Upper lobe of right lung (tissue), 1 donor: Measurements from ENCODE around the gene CENPP. TPM values are rescaled to one million over a fixed set of nuclear protein-coding genes. Genes with fewer than 3 reads are reported as not detected.

ENCODE experiments used
- ATAC-seq: fragments of 200-7000 bp; cut with Tn5 transposase; one replicate; pipeline ENCODE4 v1.9.1; 2020; ENCODE audit warnings: mild to moderate bottlenecking, moderate library complexity
- DNase-seq: peaks from one replicate; pipeline ENCODE4 v3.0.0-alpha.2; 2020
- H3K27ac ChIP-seq: fragments of 200-600 bp; one replicate; pipeline ENCODE4 v1.8.0; 2022
- H3K27me3 ChIP-seq: fragments of 200-600 bp; one replicate; pipeline ENCODE4 v1.8.0; 2022; ENCODE audit warnings: mild to moderate bottlenecking
- H3K36me3 ChIP-seq: fragments of 200-600 bp; one replicate; pipeline ENCODE4 v1.8.0; 2022
- H3K4me1 ChIP-seq: fragments of 200-600 bp; one replicate; pipeline ENCODE4 v1.8.0; 2022
- H3K4me3 ChIP-seq: fragments of 200-600 bp; one replicate; pipeline ENCODE4 v1.8.0; 2022; ENCODE audit warnings: mild to moderate bottlenecking
- H3K9me3 ChIP-seq: fragments of 200-600 bp; one replicate; pipeline ENCODE4 v1.8.0; 2022
- intact Hi-C: fragments of 100-400 bp; cut with DNase I; formaldehyde crosslinking; loops from one replicate; pipeline ENCODE4 v1.11.0; 2022
- total RNA-seq: library from RNA; stranded (reverse); fragmentation: NEBNext Ultra II Directional; extraction: Animal tissue kit (Norgen Biotek cat#: 25700); gene quantifications from one replicate; pipeline ENCODE4 v1.2.1, GENCODE V29; 2021
- TF ChIP-seq, protein P1 (sequence below): fragments of 200-600 bp; IDR thresholded peaks from one replicate; pipeline ENCODE4 v1.8.0; 2022; ENCODE audit warnings: antibody characterized with exemption
- donor health status: DM: no; HTN: yes; CAD: no; lungs with severe emphysema.

Gene CENPP
- total RNA-seq, 1 donor from 2014 or later, result 4.0 TPM

DNA sequence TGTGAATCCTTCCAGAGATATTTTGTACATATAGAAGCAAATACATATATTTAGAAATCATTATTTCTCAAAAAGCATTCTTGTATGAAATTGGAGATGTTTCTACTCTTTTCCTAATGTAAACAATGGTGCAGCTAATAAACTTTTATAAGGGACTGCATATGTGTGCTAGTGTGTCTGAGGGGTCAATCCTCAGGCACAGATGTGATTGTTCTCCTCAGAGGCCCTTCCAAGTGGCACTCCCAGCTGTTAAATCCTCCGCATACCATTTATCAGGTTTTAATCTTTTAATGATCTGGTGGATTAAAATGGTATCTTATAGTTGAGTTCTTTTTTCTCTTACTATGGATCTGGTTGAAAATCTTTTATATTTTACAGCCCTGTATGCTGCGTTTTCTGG lies 104.1 kb downstream of the CENPP start:
- intact Hi-C loops, result loop anchor here (10.0 kb wide), 1 partner anchor 85 kb away; no protein-coding TSS in a partner anchor
- H3K27ac ChIP-seq, result no peak overlapping the region
- no peak overlapping the region for H3K4me3 ChIP-seq
- no peaks in the 10 kb centered on the region for H3K27me3 ChIP-seq
- H3K36me3 ChIP-seq, result no peaks in the 10 kb centered on the region
- H3K9me3 ChIP-seq, result no peaks in the 10 kb centered on the region
- TF ChIP-seq, protein P1, sequence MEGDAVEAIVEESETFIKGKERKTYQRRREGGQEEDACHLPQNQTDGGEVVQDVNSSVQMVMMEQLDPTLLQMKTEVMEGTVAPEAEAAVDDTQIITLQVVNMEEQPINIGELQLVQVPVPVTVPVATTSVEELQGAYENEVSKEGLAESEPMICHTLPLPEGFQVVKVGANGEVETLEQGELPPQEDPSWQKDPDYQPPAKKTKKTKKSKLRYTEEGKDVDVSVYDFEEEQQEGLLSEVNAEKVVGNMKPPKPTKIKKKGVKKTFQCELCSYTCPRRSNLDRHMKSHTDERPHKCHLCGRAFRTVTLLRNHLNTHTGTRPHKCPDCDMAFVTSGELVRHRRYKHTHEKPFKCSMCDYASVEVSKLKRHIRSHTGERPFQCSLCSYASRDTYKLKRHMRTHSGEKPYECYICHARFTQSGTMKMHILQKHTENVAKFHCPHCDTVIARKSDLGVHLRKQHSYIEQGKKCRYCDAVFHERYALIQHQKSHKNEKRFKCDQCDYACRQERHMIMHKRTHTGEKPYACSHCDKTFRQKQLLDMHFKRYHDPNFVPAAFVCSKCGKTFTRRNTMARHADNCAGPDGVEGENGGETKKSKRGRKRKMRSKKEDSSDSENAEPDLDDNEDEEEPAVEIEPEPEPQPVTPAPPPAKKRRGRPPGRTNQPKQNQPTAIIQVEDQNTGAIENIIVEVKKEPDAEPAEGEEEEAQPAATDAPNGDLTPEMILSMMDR, result no peak
- DNase-seq (no peak), ATAC-seq (no peak)
- H3K4me1 ChIP-seq, result peaks cover 4% of the 10 kb centered on the region

DNA sequence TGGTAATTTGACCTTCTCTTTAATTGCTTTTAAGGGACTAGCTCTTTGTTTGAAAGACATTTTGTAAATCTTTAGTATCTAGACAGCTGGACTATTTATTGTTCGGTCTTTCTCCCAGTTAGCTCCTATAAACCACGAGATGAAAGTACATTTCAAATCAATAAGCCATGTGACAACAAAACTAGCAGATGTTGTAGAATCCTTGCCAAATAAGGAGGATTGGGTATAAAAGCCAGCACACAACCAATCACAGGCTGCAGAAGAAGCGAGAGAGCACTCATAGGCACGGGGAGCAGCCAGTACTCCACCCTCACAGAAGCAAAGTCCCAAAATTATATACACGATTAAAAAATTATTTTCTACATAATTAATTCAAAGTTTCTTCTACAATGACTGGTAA lies 106.6 kb downstream of the CENPP start:
- H3K9me3 ChIP-seq, result no peaks in the 10 kb centered on the region
- DNase-seq (no peak), ATAC-seq (no peak)
- H3K4me3 ChIP-seq, result no peak overlapping the region
- intact Hi-C loops, result loop anchor here (10.0 kb wide), 1 partner anchor 88 kb away; no protein-coding TSS in a partner anchor
- H3K36me3 ChIP-seq, result no peaks in the 10 kb centered on the region
- no peaks in the 10 kb centered on the region for H3K27me3 ChIP-seq
- TF ChIP-seq, protein P1, result no peak
- no peaks in the 10 kb centered on the region for H3K4me1 ChIP-seq
- no peak overlapping the region for H3K27ac ChIP-seq

DNA sequence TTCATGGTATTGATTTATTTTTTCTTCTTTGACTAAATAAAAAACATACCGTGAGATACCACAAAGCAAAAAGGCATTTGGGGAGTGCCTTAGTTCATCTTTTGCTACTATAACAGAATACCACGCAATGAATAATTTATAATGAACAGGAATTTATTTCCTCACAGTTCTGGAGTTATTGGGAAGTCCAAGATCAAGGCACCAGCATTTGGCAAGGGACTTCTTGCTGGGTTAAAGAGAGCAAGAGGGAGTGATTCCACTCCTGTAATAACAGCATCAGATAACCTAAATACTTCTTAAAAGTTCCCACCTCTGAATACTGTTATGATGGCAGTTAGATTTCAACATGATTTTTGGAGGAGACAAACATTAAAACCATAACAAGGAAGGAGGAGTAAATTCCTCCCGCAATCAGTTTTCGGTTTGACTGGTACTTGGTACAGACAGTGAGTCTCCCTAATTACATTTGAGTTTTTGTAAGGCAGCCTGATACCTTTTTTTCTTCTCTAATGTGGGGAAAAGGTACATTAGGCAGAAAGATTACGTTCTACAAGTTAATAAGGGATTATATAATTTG lies 107.3 kb downstream of the CENPP start:
- no peaks in the 10 kb centered on the region for H3K36me3 ChIP-seq
- intact Hi-C loops, result loop anchor here (10.0 kb wide), 1 partner anchor 88 kb away; no protein-coding TSS in a partner anchor
- H3K4me3 ChIP-seq, result no peak overlapping the region
- ATAC-seq (no peak), DNase-seq (no peak)
- H3K9me3 ChIP-seq, result no peaks in the 10 kb centered on the region
- no peaks in the 10 kb centered on the region for H3K4me1 ChIP-seq
- TF ChIP-seq, protein P1, result no peak
- H3K27ac ChIP-seq, result no peak overlapping the region
- H3K27me3 ChIP-seq, result no peaks in the 10 kb centered on the region

DNA sequence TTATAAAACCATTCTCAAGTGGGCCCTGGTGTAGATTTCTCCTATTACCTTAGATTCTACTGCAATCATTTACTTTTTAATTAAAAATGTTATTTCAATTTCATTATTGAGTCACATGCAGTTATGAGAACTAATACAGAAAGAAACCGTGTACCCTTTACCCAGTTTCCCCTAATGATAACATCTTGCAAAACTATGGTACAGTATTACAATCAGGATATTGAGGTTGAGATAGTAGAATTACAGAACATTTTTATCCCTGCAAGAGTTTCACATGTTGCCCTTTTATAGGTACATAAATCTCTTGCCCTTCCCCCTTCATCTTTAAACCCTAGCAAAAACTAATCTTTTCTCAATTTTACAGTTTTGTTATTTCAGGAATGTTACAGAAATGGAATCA lies 109.5 kb downstream of the CENPP start:
- Histone ChIP-seq H3K27ac (no peak overlapping the region), H3K9me3 (no peaks in the 10 kb centered on the region), H3K36me3 (no peaks in the 10 kb centered on the region), H3K27me3 (no peaks in the 10 kb centered on the region), H3K4me3 (no peak overlapping the region), H3K4me1 (no peaks in the 10 kb centered on the region)
- DNase-seq (no peak), ATAC-seq (no peak)
- intact Hi-C loops, result loop anchor here (10.0 kb wide), 1 partner anchor 90 kb away; no protein-coding TSS in a partner anchor
- TF ChIP-seq, protein P1, result no peak

DNA sequence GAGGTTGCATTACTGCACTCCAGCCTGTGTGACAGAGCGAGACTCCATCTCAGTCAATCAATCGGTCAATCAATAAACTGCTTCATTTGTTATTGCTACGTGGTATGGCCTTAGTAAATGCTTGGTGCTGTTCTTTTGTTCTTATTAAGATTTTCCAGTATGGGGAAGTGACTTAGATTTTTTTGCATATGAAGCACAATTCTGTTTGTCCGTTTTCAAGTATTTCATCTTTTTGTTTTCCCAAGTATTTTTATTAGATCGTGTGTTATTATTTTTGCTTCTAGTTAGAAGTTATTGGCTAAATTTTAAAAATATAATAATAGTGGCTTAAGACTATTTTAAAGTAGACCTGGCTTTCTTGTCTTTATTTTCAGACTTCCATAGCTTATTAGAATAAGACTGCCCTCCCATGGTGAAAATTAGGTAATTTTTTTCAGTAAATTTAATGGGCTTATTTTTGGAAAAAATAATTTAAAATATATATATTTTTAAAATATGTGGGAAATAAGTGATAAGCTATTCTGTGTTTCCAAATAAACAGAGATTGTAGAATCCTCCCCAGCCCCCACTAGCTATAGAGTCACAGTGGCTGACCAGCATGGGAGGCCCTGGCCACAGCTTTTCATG lies 113.3 kb downstream of the CENPP start:
- Histone ChIP-seq H3K27me3 (no peaks in the 10 kb centered on the region), H3K27ac (no peak overlapping the region), H3K4me1 (no peaks in the 10 kb centered on the region), H3K4me3 (no peak overlapping the region), H3K9me3 (no peaks in the 10 kb centered on the region), H3K36me3 (no peaks in the 10 kb centered on the region)
- intact Hi-C loops, result loop anchor here (10.0 kb wide), 1 partner anchor 94 kb away; no protein-coding TSS in a partner anchor
- DNase-seq (no peak), ATAC-seq (no peak)
- TF ChIP-seq, protein P1, result peak; percentile 40
